HepG2 (cell line): ENCODE results near the gene TALDO1. TPM values are rescaled to one million over a fixed set of nuclear protein-coding genes. Genes with fewer than 3 reads are reported as not detected.

Experiments
- AKNA ChIP-seq: sonication (generic); formaldehyde crosslinking; IDR thresholded peaks from 2 replicates; pipeline ENCODE4 v1.4.0; 2020; ENCODE audit warnings: missing genetic modification reagents, borderline replicate concordance
- DMTF1 ChIP-seq: sonication (generic); formaldehyde crosslinking; IDR thresholded peaks from 2 replicates; pipeline ENCODE4 v1.4.0; 2020; ENCODE audit warnings: mild to moderate bottlenecking, missing genetic modification reagents
- NR0B2 ChIP-seq: sonication (generic); formaldehyde crosslinking; IDR thresholded peaks from 2 replicates; pipeline ENCODE4 v1.4.0; 2020; ENCODE audit warnings: mild to moderate bottlenecking, missing genetic modification reagents
- PBX3 ChIP-seq: sonication (generic); formaldehyde crosslinking; IDR thresholded peaks from 2 replicates; pipeline ENCODE4 v1.8.1; 2023; ENCODE audit warnings: missing genetic modification reagents, inconsistent platforms, borderline replicate concordance
- PLRG1 ChIP-seq: fragments of 450-650 bp; conservative IDR thresholded peaks from 2 replicates; pipeline ENCODE4 v1.6.1; 2016
- SYNCRIP ChIP-seq: fragments of 200-400 bp; formaldehyde crosslinking; IDR thresholded peaks from 2 replicates; pipeline ENCODE4 v1.6.1; 2018; ENCODE audit warnings: mild to moderate bottlenecking, low read depth, low read length; ENCODE audit not compliant: insufficient read depth
- USF2 ChIP-seq, 2 experiments: sonication (generic) in 1 of 2; formaldehyde crosslinking in 1 of 2; IDR thresholded peaks; 2 replicates each; pipeline versions ENCODE4 v1.5.1 to v1.6.1; 2011 to 2020; ENCODE audit warnings: borderline replicate concordance in 1 of 2, low read depth in 1 of 2, low read length in 1 of 2, mild to moderate bottlenecking in 1 of 2, missing genetic modification reagents in 1 of 2, moderate library complexity in 1 of 2
- ZBTB4 ChIP-seq: sonication (generic); formaldehyde crosslinking; IDR thresholded peaks from 2 replicates; pipeline ENCODE4 v1.4.0; 2020; ENCODE audit warnings: missing genetic modification reagents, mild to moderate bottlenecking, borderline replicate concordance
- ZNF136 ChIP-seq: sonication (generic); formaldehyde crosslinking; IDR thresholded peaks from 2 replicates; pipeline ENCODE4 v1.8.1; 2022; ENCODE audit warnings: low read depth, mild to moderate bottlenecking, moderate library complexity, missing genetic modification reagents
- ZNF251 ChIP-seq: sonication (generic); formaldehyde crosslinking; IDR thresholded peaks from 2 replicates; pipeline ENCODE4 v1.9.0; 2021; ENCODE audit warnings: mild to moderate bottlenecking, missing genetic modification reagents
- ZNF670 ChIP-seq: sonication (generic); formaldehyde crosslinking; IDR thresholded peaks from 2 replicates; pipeline ENCODE4 v1.8.0; 2022; ENCODE audit warnings: mild to moderate bottlenecking, missing genetic modification reagents, borderline replicate concordance
- polyA plus RNA-seq, 8 experiments: library from polyadenylated mRNA; depleted of rRNA in 3 of 8; stranded (reverse) in 7 of 8; unstranded in 1 of 8; fragments of >200 nt; fragmentation: Illumina TruSeq in 4 of 8; extraction: Trizol in 4 of 8; gene quantifications; 2 replicates each; pipeline versions ENCODE4 v1.2.1 to v1.2.3, GENCODE V29; 2011 to 2016; ENCODE audit warnings: low read depth in 4 of 8, missing spikeins in 1 of 8, mixed read lengths in 1 of 8; ENCODE audit not compliant: insufficient read depth in 1 of 8
- total RNA-seq, 5 experiments: library from RNA; depleted of rRNA; stranded (reverse); fragments of >200 nt; fragmentation: Illumina TruSeq; extraction: Trizol; gene quantifications; 2 replicates each; pipeline ENCODE4 v1.2.3, GENCODE V29; 2016; ENCODE audit warnings: low read depth in 1 of 5

The TALDO1 gene
- total and polyA plus RNA-seq, 2 of the 13 experiments (the other 11 are each of a cell fraction or from before 2014, with no cell fraction given): 107 to 240 TPM

GRCh38 chr11:727859-728748, 19.2 kb upstream of the TALDO1 start (continued):
- TF ChIP-seq NR0B2 (no peak), USF2 (IDR thresholded peaks at IDR 0.05; ENCODE audit: low read depth, low read length) (peak; percentile 44; the same call in 1 of the 2 replicates), USF2 (CRISPR knock-in tag; IDR thresholded peaks at IDR 0.05; ENCODE audit: borderline replicate concordance) (peak; percentile 35; the same call in 1 of the 2 replicates), ZBTB4 (CRISPR knock-in tag) (peak; percentile 63; the same call in 1 of the 2 replicates), ZNF251 (CRISPR knock-in tag) (no peak), PBX3 (CRISPR knock-in tag) (no peak), PLRG1 (no peak), AKNA (no peak), SYNCRIP (no peak), DMTF1 (CRISPR knock-in tag) (no peak), ZNF136 (CRISPR knock-in tag) (no peak), ZNF670 (no peak)
